Measurements from ENCODE around the gene CIBAR2. TPM values are rescaled to one million over a fixed set of nuclear protein-coding genes. Genes with fewer than 3 reads are reported as not detected.
A peak's percentile ranks its signal among the peaks of the same experiment; 100 is the strongest.

CIBAR2 gene
- total RNA-seq: not detected in 2 replicates

DNA sequence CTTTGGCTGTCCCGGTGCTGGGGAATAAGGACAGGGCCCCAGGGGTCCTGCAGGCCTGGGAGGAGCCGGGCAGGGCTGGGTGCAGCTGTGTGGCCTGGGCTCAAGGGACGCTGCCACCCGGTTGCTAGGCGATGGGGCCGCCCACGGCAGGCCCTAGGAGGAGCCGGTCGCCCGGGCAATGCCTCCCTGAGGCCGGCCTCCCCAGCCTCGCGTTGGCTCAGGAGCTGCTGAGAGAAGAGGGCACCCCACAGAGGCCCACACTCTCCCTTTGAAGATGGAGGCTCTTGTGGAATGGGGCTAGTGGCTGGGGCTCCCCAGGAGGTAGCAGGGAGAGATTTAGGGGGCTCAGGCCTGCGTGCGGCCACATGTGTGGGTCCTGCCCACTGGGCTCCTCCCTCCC, at the start of gene CIBAR2:
Gene CIBAR2 (minus strand): TSS at position 109 of the 400 bp plus-strand sequence. CDS start 120 bp downstream, outside the sequence.
- no peak for DNase-seq (ENCODE audit: low read depth)

DNA sequence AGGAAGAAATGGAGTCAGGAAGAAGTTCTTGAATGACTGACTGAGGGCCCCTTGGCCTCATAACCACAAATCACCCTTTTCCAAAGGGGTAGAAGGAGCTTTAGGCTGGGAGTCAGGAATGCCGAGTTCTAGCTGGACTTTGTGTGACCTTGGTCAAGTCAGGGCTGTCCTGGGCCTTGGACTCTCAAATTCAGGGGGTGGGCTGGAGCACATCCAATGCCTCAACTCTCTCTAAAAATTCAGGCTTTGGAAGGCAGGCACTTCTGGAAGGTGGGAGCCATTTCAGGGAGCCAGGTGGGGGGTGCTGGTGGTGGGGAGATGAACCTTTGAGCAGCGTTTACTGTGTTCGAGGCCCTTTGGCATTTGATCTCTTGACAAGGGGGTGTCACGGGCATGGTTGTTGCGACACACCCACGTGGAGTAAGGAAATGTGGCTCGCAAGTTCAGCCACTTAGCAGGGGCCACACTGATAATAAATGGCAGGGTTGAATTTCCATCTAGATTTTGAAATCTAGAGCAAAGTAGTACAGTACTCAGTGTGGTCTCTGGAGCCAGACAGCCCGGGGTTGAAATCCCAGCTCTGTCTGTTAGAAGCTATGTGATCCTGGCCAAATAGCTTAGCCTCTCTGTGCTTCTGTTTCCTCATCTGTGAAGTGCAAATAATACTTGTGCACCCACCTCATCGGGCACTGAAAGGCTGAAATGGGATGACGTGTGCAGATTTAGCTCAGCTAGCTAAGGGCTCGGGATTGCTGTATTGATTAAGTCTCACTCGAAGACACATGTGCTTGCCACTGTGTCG, 47.1 kb upstream of the CIBAR2 start:
- no peak for DNase-seq (ENCODE audit: low read depth)

DNA sequence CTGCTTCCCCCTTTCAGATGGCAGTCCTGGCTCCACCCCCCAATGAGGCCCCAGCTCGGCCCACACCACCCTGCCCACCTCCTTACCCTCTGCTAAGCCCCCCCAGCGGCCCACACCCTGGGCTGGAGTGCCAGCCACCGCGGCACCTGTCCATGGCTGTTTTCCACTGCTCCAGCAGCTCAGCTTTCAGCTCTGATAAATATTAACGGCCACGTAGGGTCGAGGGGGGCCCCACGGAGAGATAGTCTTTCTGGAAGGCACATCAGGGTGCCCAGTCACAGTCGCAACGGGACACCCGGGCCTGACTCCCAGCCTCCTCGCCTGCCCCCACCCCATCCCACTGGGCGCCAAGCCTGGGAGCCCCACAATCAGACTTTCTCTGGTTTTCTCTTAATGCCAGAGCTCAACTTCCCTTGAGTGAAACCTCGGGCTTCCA, 46.5 kb upstream of the CIBAR2 start:
- no peak for DNase-seq (ENCODE audit: low read depth)

DNA sequence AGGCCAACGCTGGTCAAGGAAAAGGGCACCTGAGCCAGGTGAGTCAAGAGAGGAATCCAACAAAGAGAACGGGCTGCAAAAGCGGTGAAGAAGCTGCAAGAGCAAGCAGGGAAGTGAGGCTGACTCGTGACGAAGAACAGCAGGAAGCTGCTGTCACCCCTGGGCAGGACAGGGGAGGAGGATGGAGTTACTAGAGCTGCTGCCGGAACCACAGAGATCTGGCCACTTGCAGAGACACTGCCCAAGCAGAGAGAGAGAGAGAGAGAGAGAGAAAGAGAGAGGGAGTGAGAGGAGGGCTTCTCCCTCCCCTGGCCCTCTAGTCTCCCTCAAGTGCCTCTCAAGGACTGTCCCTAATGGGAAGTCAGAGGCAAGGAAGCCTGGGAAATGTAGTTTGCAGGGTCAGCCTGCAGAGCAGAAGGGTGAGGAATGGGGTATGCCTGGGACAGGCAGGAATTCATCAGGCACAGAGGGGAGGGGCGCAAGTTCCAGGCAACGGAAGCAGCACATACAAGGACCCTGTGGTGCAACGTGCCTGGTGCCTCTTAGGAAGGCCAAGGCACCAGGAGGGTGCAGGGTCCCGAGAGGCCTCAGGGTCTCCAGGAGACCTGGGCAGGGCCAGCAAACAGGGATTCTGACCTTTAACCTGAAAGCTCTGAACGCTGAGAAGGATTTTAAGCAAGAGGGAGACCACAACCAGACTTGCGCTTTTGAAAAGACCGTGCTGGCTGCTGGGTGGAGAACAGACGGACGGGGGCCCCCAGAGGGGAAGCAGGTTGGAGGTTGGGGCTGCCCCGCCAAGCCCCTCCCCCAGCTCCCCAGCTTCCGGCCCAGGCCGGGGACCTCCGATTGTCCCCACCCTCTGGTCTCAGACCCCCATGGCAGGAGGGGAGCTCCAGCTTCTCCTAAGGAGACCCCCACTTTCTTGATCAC, 45.8 kb upstream of the CIBAR2 start:
- DNase-seq (ENCODE audit: low read depth): no peak

DNA sequence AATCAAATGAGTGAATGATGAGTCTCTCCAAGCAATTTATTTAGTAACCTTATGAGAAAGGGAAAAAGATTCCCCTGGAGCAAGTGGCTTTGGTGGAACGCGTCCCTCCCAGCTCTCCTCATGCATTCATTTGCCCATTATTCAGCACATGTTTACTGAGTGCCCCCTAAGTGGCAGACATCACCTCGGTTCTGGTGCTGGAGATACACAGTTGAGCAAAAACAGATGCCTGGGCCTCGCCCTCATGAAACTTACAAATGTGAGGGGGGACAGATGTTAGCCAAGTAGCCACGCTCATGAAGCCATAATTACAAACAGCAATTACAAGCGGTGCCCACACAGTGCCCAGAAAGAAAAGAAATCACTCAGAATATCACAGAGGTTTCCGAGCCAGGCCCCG, 45.1 kb upstream of the CIBAR2 start:
- DNase-seq (ENCODE audit: low read depth): no peak

DNA sequence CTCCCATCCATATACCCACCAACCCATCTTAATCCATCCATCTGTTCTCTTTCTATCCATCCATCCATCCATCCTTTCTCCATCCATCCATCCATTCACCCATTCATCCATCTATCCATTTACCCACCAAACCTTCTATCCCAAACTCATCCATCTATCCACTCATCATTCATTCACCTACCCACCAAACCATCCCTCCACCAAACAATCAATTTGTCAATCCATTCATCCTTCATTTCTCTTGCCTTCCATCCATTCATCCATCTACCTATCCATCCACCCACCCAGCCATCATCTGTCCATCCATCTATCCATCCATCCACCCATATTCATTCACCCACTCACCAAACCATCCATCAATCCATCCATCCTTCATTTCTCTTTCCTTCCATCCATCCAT, 44.6 kb upstream of the CIBAR2 start:
- DNase-seq (ENCODE audit: low read depth): no peak

DNA sequence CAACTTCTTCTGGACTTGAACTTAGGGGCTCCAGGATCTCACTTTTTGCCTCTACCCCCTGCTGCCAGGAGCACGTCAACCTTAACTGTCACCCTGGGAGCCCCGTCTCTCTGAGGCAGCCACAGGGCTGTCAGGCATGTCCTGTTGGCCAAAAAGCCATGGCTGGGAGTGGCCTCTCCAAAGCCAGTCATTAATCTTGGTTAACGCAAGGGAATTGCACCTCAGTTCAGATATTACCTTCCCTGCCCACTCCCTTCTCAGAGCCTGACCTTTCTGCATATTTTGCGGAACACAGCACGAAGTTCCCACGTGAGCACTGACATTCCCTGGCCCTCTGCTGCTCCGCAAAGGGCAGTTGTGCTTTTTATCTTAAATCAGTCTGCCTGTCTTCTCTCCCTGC, 44.2 kb upstream of the CIBAR2 start:
- DNase-seq (ENCODE audit: low read depth): no peak

DNA sequence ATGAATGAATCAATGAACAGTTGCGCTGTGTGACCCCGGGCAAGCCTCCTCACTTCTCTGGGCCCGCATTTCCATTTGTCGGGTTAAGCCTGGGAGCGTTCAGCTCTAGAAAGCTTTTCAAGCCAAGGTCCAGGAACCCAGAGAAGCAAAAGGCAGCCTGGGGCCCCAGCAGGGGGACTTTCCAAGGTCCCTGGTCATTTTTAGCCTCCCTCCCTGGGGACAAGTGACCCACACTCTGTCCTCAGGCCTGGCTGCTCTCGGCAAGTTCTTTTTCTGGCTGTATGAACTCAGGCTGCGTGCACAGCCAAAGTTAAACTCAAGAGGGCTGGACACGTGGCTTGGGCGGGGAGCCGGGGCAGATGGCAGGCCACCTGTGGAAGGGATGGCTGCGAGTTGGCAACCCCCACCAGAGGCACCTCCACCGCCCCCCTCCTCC, 41.4 kb upstream of the CIBAR2 start:
- DNase-seq (ENCODE audit: low read depth): no peak

DNA sequence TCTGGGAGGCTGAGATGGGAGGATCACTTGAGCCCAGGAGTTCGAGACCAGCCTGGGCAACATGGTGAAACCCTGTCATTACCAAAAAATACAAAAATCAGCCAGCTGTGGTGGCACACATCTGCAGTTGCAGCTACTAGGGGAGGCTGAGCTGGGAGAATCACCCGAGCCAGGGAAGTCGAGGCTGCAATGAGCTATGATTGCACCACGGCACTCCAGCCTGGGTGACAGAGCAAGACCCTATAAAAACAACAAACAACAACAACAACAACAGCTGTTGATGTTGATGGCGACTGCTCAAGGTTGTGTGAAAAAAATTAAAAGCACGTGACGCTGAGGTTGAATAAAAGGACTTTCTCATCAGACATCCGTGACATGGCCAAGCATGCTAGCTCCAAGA, 40.8 kb upstream of the CIBAR2 start:
- no peak for DNase-seq (ENCODE audit: low read depth)

DNA sequence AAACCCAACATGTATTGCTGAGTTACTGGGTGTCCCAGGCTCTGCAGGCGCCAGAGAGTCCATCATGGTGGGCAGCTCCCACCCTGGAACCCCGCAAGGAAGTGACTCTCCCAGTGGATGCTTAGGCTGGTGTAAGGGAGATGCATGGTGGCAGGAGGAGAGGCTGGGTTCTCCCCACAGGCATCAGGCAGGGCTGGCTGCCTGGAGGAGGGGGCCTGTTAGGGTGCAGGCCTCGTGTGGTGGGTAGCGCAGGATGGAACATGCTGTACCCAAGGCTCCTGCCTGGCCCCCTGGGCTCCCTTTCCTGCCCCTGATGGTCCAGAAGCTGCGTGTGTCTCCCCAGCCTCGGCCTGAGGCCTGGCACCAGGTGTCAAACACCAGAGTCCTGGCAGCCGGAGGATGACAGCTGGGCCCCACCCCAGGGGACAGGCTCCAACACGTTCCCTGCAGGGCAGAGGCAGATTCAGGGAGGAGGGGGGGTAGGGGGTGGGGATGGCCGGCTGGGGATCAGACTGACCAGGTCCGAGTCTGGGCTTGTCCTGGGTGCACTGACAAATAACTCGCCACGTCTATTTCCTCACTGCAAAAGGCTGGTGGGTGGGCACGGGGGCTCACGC, 40.2 kb upstream of the CIBAR2 start:
- DNase-seq (ENCODE audit: low read depth): no peak

DNA sequence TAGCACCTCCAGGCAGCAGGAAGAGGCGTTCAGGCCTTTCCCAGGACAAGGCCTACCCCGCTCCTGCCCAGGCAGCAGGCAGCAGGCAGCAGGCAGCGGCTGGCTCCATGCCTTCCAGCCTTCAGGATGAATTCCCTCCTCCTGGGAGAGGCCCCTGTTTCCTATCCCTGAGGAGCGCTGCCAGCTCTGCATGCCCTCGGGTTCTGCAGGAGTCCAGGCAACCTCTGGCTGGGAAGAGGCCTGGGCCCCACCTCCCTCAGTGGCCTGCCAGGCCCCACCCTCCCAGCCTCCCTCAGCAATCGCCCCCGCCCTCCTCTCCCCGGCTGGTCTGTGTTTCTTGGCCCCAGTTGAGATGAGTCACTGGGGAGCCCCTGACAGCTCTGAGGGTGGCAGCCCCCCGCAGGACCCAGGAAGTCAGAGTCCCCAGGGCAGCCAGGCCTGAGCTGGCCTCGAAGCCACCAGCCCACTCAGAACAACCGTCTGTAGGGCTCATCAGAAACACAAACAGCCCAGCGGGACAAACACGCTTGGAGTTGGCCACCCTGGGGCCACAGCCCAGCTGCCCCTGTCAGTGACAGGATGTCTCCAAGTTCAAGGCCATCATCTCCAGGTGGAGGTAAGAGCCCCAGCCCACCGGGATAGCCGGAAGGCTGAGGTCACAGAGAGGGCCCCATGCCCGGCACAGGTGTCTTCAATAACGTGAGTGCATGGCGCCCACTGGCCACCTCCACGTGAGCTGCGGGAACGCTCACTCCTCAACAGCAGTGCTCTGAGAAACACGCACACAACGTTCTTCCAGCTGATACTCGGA, 39.5 kb upstream of the CIBAR2 start:
- DNase-seq (ENCODE audit: low read depth): peak; percentile 73

DNA sequence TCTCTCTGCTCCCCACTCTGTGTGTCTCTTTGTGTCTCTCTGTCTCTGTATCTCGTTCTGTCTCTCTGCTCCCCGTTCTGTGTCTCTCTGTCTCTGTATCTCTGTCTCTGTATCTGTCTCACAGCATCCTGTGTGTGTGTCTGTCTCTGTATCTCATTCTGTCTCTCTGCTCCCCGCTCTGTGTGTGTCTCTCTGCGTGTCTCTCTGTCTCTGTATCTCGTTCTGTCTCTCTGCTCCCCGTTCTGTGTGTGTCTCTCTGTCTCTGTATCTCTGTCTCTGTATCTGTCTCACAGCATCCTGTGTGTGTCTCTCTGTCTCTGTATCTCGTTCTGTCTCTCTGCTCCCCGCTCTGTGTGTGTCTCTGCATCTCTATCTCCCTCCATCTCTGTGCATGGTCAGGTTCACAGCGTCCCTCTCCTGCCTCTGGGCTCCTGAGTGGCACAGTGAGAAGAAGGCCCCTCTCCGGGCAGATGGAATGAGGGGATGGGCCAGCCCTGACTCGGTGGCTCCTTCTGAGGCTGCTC, 38.9 kb upstream of the CIBAR2 start:
- no peak for DNase-seq (ENCODE audit: low read depth)

DNA sequence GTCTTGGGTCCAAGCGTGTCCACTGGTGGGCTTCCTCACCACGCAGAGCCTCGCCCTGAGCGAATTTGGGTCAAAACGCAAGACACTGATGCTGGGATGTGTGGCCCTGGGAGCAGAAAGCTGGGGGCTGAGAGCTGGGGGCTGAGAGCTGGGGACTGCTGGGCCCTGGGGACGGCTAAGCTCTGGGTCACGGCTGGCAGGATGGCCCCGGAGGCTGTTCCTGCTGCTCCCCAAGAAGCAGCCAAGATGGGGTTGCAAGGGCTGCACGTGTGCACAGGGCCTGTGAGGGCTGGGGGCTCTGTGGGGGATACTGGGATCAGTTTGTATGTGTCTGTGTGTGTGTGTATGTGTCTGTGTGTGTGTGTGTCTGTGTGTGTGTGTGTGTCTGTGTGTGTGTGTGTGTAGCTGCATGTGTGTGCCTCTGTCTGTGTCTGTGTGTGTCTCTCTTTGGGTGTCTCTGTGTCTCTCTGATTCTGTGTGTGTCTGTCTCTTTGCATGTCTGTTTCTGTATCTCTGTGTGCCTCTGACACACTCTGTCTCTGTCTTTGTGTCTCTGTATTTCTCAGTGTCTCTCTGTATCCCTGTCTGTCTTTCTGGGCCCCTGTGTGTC, 38.2 kb upstream of the CIBAR2 start:
- no peak for DNase-seq (ENCODE audit: low read depth)

DNA sequence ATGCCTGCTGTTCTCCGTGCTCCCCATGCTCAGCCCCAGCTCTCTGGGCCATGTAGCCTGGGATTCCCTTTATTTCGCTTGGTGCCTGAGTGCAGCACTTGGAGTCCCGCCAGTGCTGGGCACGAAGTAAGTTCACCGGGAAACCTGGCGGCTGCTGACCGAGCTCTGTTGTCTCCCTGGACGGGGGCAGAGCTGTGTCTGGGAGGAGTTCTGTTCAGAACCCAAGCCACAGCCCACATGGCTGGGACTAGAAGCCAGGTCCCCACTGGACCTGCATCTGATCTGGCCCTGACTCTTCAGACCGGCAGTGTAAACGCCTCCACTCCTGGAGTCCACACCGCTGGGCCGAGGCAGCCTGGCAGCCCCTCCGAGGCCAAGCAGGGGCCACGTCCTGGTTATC, 37.5 kb upstream of the CIBAR2 start:
- no peak for DNase-seq (ENCODE audit: low read depth)

DNA sequence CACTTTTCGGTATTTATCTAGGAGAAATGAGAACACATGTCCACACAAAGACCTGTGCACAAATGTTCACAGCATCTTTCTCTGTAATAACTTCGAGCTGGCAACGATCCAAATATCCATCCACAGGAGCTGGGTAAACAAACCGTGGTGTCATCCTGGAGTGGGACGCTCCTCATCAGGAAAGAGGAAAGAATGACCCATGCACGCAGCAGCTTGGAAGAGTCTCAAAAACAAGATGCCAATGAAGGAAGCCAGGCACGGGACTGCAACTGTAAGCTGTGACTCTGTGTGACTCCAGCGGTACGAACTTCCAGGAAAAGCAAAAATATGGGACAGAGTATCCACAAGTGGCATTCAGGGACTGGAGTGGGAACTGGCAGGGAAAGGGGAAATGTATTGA, 36.7 kb upstream of the CIBAR2 start:
- DNase-seq (ENCODE audit: low read depth): no peak

DNA sequence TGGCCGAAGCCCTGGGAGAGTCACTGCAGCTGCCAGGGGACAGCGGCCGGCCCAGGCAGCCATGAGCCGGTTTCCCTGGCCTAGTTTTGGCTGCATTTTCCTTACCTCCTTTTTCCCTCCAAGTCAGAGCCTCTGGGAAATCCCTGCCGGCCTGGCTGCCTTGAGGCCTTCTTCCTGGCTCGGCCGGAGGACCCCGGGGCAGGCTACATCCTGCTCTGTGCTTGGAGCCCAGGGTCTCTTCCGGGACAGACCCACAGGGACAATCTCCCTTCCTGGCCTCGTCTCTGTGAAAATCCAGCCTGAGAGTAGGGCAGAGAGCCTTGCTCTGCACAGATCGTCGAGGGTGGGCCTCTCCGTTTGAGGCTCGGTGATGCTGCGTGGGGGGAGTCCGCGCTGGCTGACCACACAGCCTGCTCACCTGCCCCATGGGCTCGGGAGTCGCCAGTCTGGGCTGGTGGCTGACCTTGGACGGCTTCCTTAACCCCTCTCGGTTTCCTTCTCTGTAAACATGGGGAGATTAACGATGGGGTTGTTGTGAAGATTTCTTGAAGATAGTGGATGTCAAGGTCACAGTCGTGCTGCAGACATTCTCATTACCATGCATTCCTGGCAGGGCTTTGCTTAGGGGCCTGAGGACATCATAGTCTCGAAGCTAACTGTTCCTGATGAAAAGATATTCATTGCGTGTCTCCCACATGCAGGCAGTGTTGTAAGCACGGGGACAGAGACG, 34.8 kb upstream of the CIBAR2 start:
- DNase-seq (ENCODE audit: low read depth): no peak

DNA sequence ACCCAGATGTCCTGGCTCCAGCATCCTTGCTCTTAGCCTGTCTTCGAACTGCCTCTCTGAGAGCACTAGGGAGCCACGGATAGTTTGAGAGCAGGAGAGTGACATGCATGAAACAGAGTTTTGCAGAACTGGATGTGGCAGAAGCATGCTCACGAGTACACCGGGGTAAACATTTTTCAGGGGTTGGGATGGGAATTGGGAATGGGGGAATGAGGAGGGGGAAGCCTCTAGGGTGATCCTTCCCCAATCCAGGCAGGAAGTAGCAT, 34.2 kb upstream of the CIBAR2 start:
- DNase-seq (ENCODE audit: low read depth): no peak

DNA sequence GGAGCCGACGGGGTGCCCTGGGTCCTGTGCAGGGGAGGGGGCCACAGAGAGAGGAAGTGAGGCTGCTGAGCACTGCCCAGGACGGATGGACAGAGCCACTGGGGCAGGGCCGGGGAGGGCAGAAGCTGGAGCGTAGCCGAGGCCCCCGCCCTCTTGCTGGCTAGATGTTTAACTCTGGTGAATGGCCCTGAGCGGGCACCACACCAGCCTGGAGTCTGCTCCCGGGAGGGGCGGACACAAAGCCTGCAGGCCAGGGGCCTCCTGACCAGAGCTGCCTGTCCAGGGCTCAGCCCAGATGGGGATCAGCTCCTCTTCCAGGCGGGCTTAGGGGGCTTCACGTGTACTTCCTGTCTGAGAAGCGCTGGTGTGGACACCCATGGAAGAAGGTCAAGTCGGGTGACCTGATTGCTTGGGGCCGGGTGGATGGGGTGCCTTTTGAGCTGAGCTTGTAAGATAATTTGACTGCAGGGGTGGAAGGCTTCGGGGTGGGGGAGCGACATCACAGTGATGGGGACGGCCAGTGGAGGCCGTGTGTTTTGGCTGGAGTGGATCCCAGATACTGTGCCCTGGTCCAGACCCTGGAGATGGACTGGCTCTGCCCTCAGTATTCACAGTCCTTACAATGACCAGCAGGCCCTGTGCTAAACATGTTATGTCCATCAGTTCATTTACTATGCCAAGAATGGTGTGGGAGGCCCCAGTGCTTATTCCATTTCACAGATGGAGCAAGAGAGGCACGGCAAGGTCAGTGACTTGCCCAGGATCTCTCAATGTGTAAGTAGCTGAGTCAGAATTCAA, 33.7 kb upstream of the CIBAR2 start:
- DNase-seq (ENCODE audit: low read depth): no peak

DNA sequence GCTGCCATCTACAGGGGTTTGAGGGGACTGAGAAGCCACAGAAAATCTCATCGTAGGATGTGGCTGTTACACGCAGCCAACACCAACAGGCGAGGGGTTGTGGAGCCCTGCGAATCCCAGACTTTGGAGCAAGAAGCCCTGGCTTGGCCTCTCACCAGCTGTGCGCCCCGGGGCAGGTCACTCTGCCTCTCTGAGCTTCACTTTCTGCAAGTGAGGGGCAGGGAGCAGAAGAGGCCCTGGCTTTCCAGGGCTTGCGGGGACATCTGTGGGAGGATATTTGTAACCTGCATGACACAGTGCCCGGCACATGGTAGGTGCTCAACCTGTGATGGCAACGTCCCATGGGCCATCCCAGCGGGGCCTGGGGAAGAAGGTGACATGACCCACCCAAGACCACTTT, 32.9 kb upstream of the CIBAR2 start:
- DNase-seq (ENCODE audit: low read depth): no peak

All from renal cortical epithelial cell (primary cell).